Measurements from ENCODE around the gene CCDC102A.

Gene CCDC102A

DNA sequence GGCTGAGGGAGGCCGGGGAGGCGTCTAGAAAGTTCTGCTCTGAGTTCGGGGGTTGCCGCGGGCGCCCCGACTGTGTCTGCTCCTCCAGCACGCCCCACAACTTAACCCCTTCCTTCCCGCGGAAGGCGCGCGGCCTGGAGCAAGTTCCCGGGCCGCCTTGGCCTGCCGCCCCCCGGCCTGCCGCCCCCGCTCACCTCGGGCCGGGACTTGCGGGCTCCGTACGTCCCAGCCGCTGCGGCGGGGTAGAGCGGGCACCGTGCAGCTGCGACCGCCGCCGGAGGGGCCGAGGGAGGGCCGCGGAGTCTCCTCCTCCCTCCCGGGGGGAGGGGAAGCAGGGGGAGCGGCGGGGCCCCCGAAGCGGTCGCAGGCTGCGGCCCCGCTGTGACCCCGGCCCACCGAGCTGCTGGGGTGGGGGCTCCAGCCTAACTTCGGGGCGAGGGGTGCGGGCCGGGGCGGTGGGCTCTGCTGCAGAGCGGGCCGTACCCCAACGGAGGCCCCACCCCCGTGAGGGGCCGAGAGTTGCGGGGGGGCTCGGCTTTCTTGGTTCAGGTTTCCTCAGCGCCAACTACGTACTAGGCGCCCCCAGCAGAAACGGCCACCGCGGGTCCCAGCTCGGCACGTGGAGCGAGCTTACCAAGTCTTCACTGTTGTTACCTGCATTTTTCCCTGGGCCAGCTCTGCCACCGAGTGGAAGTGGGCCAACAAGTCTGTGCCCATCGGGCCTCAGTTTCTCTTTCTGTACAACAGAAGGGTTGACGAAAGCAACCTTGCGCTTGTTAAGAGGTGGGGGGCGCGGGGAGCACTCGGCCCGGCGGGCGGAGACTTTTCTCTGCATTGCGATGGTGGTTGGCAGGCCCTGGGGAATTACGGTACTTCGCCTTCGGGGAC is at the start of gene CCDC102A:
CCDC102A (minus strand) TSS at position 266 of the 888 bp plus-strand sequence. CDS start 7,394 bp downstream, outside the sequence.
- Histone ChIP-seq H3K4me3 (ENCODE audit: low read depth, low read length) (peak within 1 kb of the TSS; percentile 68), H3K4me1 (ENCODE audit: control insufficient read depth, insufficient read depth, low read length) (peaks cover 49% of the 10 kb centered on the region), H3K36me3 (ENCODE audit: control insufficient read depth, insufficient read depth, low read length) (no peaks in the 10 kb centered on the region), H3K9me3 (ENCODE audit: control insufficient read depth, insufficient read depth, low read depth, low read length) (no peaks in the 10 kb centered on the region), H3K27ac (ENCODE audit: low read depth, low read length) (peak within 1 kb of the TSS; percentile 92), H3K9ac (ENCODE audit: low read length) (peak within 1 kb of the TSS; percentile 83), H3K27me3 (ENCODE audit: control insufficient read depth, insufficient read depth, low read length) (peaks cover 21% of the 10 kb centered on the region; the same call in 1 of the 2 replicates)

DNA sequence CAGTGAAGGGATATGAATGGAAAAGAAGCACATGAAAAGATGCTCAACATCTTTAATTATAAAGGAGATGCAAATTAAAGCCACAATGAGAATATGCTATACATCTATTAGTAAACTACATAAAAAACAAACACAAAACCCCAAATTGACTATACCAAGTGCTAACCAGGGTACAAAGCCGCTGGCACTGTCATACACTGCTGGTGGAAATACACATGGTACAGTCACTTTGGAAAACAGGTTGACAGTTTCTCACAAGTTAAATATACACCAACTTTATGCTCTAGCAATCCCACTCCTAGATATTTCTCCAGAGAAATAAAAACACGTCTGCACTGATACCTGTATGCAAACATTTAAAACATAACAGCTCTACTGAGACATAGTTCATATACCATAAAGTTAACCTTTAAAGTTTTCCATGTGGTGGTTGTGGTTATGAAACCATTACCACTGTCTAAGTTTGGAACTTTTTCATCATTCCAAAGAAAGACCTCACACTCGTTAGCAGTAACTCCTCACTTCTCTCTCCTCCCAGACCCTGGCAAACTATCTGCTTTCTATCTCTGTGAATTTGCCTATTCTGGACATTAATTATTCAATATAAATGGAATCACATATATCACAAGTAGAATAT is 48.8 kb upstream of the CCDC102A start:
- no peak overlapping the region for H3K27ac ChIP-seq (ENCODE audit: low read depth, low read length)
- peaks cover 6% of the 10 kb centered on the region; the same call in 1 of the 2 replicates for H3K27me3 ChIP-seq (ENCODE audit: control insufficient read depth, insufficient read depth, low read length)
- no peak overlapping the region for H3K9ac ChIP-seq (ENCODE audit: low read length)
- H3K9me3 ChIP-seq (ENCODE audit: control insufficient read depth, insufficient read depth, low read depth, low read length), result peaks cover 6% of the 10 kb centered on the region; the same call in 1 of the 2 replicates
- H3K36me3 ChIP-seq (ENCODE audit: control insufficient read depth, insufficient read depth, low read length), result no peaks in the 10 kb centered on the region
- H3K4me3 ChIP-seq (ENCODE audit: low read depth, low read length), result no peak overlapping the region
- no peaks in the 10 kb centered on the region for H3K4me1 ChIP-seq (ENCODE audit: control insufficient read depth, insufficient read depth, low read length)

DNA sequence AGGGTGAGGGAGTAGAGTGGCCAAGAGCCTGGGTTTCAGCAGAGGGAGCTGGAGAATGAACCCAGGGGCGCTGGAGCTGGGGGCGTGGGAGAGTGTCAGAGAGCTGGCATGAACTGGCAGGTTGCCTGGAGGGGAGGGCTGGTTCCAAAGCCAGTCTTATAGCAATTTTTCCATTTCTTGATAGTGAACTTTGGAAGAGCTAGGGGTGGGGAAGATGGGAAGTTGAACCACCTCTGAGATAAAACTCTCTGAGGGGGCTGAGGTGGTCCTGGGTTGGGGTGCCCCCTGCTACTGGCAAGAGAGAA is 42.9 kb upstream of the CCDC102A start:
- H3K4me1 ChIP-seq (ENCODE audit: control insufficient read depth, insufficient read depth, low read length), result no peaks in the 10 kb centered on the region
- no peak overlapping the region for H3K27ac ChIP-seq (ENCODE audit: low read depth, low read length)
- H3K9ac ChIP-seq (ENCODE audit: low read length), result no peak overlapping the region
- no peak overlapping the region for H3K4me3 ChIP-seq (ENCODE audit: low read depth, low read length)
- peaks cover 3% of the 10 kb centered on the region; the same call in 1 of the 2 replicates for H3K27me3 ChIP-seq (ENCODE audit: control insufficient read depth, insufficient read depth, low read length)
- no peaks in the 10 kb centered on the region for H3K36me3 ChIP-seq (ENCODE audit: control insufficient read depth, insufficient read depth, low read length)
- no peaks in the 10 kb centered on the region for H3K9me3 ChIP-seq (ENCODE audit: control insufficient read depth, insufficient read depth, low read depth, low read length)

DNA sequence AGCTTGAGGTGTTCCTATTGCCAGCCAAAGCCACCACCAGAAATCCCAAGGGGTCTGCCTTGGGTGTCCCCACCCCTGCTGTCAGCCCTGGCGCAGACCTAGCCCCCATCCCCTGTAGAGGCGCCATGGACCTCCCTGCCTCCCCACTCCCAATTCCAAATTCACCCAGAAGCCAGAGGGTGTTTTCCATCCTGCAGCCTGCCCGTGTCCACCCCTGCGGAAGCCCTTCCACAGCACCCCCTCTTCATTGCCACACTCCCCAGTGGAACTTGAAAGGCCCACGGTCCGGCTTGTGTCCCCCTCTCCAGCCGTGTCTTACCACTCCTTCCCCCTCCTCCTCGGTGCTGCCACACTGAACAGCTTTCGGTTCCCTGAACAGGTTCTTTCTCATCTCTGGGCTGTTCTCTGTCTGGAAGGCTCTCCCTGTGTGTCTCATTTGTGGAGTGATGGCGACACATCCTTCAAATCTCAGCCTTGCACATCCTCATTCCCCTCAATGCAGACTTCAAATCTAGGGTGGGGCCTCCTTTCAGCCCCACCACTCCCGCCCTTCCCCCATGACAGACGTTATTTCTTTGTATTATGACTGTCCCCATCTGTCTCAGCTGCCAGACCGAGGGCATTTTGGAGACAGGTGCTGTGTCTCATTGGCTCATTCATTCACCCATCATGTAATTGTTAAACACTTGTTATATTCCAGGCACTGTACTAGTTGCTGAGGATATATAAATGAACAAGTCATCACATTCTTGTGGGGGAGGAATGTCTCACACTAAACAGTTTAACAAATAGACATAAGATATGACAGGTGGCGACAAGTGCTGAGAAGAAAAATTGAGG is 42.4 kb upstream of the CCDC102A start:
- H3K27ac ChIP-seq (ENCODE audit: low read depth, low read length), result no peak overlapping the region
- H3K4me1 ChIP-seq (ENCODE audit: control insufficient read depth, insufficient read depth, low read length), result no peaks in the 10 kb centered on the region
- H3K4me3 ChIP-seq (ENCODE audit: low read depth, low read length), result no peak overlapping the region
- no peaks in the 10 kb centered on the region for H3K27me3 ChIP-seq (ENCODE audit: control insufficient read depth, insufficient read depth, low read length)
- no peaks in the 10 kb centered on the region for H3K36me3 ChIP-seq (ENCODE audit: control insufficient read depth, insufficient read depth, low read length)
- H3K9me3 ChIP-seq (ENCODE audit: control insufficient read depth, insufficient read depth, low read depth, low read length), result no peaks in the 10 kb centered on the region
- no peak overlapping the region for H3K9ac ChIP-seq (ENCODE audit: low read length)

DNA sequence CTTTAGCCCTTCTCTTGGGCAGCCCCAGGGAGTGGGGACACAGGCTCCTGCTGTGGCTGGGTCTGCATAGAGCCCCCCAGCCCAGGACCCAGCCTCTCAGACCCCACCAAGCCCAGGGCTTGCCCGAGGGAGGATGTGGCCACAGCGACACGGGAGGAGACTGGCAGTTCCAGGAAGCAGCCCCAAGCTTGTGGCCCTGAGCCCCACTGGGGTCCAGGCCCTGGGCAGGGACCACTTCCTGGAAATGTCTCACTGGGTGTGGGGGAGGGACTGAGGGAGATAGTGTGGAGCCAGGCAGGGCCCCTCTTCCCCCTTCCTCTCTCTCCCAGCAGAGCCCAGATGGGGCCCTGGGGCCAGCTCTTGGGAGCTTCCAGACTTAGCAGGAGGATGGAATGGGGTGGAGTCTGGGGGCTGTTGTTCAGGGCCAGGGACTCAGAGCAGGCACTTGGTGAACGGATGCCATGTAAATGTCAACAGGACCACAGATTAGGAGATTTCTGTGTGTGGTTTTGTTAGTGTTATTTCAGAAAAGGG is 41.4 kb upstream of the CCDC102A start:
- Histone ChIP-seq H3K27ac (ENCODE audit: low read depth, low read length) (no peak overlapping the region), H3K9me3 (ENCODE audit: control insufficient read depth, insufficient read depth, low read depth, low read length) (no peaks in the 10 kb centered on the region), H3K4me3 (ENCODE audit: low read depth, low read length) (no peak overlapping the region), H3K4me1 (ENCODE audit: control insufficient read depth, insufficient read depth, low read length) (no peaks in the 10 kb centered on the region), H3K9ac (ENCODE audit: low read length) (no peak overlapping the region), H3K36me3 (ENCODE audit: control insufficient read depth, insufficient read depth, low read length) (no peaks in the 10 kb centered on the region), H3K27me3 (ENCODE audit: control insufficient read depth, insufficient read depth, low read length) (no peaks in the 10 kb centered on the region)

DNA sequence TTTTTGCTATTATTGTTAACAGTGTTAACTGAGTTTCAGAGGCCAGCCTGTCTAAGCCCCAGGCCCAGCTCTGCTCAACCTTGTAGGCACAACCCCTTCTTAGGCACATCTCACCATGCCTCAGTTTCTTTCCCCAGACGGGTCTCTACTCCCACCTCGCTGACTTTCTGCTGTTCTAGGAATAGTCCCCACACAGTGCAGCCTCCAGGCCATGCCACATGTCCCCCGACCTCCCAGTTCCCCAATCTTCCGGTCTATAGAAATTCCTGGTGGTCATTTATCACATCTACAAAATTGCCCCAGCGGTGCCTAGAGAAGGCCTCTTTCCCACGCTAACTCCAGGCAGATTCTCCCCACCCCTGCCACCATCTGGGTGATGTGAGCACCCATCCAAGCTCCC is 40.8 kb upstream of the CCDC102A start:
- Histone ChIP-seq H3K4me1 (ENCODE audit: control insufficient read depth, insufficient read depth, low read length) (no peaks in the 10 kb centered on the region), H3K36me3 (ENCODE audit: control insufficient read depth, insufficient read depth, low read length) (no peaks in the 10 kb centered on the region), H3K27me3 (ENCODE audit: control insufficient read depth, insufficient read depth, low read length) (no peaks in the 10 kb centered on the region), H3K9ac (ENCODE audit: low read length) (no peak overlapping the region), H3K9me3 (ENCODE audit: control insufficient read depth, insufficient read depth, low read depth, low read length) (no peaks in the 10 kb centered on the region), H3K27ac (ENCODE audit: low read depth, low read length) (no peak overlapping the region), H3K4me3 (ENCODE audit: low read depth, low read length) (no peak overlapping the region)

DNA sequence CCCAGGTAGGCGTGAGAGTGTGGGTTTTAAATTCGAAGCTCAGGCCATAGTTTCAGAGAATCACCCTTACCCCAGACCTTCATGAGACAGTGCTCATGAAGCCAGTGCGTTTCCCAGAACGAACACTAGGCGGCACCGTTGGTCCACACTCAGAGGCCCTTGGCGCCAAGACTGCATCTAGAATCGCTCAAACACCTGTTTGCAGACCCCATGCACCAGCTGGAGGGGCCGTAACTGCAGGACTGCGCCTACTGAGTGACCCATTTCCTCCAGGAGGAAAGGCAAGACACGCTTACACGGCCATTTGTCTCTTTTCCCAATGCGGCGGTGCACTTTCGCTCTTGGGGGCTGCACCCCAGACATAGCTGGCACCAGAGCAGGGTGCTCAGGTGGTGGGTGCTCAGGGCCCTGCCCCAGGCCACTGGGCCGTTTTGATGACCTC is 40.1 kb upstream of the CCDC102A start:
- no peak overlapping the region for H3K9ac ChIP-seq (ENCODE audit: low read length)
- no peak overlapping the region for H3K4me3 ChIP-seq (ENCODE audit: low read depth, low read length)
- H3K4me1 ChIP-seq (ENCODE audit: control insufficient read depth, insufficient read depth, low read length), result no peaks in the 10 kb centered on the region
- no peaks in the 10 kb centered on the region for H3K36me3 ChIP-seq (ENCODE audit: control insufficient read depth, insufficient read depth, low read length)
- H3K27ac ChIP-seq (ENCODE audit: low read depth, low read length), result no peak overlapping the region
- H3K27me3 ChIP-seq (ENCODE audit: control insufficient read depth, insufficient read depth, low read length), result no peaks in the 10 kb centered on the region
- no peaks in the 10 kb centered on the region for H3K9me3 ChIP-seq (ENCODE audit: control insufficient read depth, insufficient read depth, low read depth, low read length)

DNA sequence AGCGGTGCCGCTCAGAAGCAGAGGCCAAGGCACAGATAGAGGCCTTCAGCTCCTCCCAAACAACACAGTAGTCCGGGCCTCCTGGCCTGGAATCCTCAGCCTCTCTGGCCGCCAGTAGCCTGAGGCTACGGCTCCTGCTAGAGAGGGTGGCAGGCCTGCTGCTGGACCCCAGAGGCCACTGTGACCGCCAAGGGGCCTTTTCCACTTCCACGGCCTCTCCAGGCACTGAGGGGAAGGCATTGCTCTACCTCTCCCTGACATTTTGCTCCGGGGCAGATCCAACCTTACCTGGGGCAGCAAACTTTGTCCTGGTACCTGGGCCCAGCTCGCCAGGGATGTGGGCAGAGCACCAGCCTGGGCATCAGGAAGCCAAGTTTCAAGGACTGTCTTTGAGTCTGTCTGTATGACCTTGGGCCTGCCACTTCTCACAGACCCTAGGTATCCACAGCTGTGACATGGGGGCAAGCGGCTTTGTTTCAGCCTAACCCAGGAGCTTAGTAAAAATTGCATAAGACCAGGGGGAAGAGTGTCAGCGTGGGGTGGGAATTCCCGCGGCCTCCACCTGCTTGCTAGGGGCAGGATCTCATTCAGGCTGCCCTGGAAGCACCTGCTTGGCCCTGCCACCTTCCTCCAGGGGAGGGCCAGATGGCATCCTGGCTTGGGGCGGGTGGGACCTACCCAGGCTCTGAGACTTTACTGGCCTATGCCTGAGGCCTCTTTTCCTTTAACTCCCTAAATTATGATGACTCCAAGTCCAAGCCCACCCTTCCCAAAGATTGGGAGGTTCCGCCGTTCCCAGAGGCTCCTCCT is 39.3 kb upstream of the CCDC102A start:
- Histone ChIP-seq H3K4me3 (ENCODE audit: low read depth, low read length) (no peak overlapping the region), H3K27me3 (ENCODE audit: control insufficient read depth, insufficient read depth, low read length) (no peaks in the 10 kb centered on the region), H3K4me1 (ENCODE audit: control insufficient read depth, insufficient read depth, low read length) (no peaks in the 10 kb centered on the region), H3K27ac (ENCODE audit: low read depth, low read length) (no peak overlapping the region), H3K9me3 (ENCODE audit: control insufficient read depth, insufficient read depth, low read depth, low read length) (no peaks in the 10 kb centered on the region), H3K36me3 (ENCODE audit: control insufficient read depth, insufficient read depth, low read length) (no peaks in the 10 kb centered on the region), H3K9ac (ENCODE audit: low read length) (no peak overlapping the region)

DNA sequence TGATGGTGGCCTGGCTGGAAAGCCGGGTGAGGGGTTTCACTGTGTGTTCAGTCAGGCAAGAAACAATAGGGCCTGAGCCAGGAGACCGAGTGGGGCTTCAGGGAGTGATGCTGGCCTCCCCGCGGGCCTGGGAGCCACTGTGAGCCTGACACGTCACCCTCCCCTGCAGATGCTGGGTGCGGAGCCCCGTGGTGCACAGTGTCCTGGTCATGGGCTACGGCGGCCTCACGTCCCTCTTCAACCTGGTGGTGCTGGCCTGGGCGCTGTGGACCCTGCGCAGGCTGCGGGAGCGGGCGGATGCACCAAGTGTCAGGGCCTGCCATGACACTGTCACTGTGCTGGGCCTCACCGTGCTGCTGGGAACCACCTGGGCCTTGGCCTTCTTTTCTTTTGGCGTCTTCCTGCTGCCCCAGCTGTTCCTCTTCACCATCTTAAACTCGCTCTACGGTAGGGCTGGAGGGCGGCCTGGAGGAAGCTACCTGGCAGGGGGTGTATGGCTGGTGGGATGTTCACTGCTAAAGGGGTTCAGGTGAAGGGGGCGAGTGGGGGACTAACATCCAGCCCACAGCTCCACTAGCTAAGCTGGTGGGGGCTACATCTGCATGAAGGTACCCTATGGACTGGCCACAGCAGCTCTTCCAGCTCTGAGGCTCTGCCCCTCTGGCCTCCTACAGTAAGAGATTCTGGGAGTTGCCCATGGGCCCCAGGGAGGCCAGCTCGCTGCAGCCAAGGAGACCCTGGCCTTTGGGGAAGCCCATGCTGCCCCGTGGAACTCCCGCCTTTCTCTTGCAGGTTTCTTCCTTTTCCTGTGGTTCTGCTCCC is 38.5 kb upstream of the CCDC102A start:
- Histone ChIP-seq H3K9ac (ENCODE audit: low read length) (no peak overlapping the region), H3K4me3 (ENCODE audit: low read depth, low read length) (no peak overlapping the region), H3K36me3 (ENCODE audit: control insufficient read depth, insufficient read depth, low read length) (peaks cover 5% of the 10 kb centered on the region; the same call in 1 of the 2 replicates), H3K9me3 (ENCODE audit: control insufficient read depth, insufficient read depth, low read depth, low read length) (no peaks in the 10 kb centered on the region), H3K4me1 (ENCODE audit: control insufficient read depth, insufficient read depth, low read length) (no peaks in the 10 kb centered on the region), H3K27me3 (ENCODE audit: control insufficient read depth, insufficient read depth, low read length) (no peaks in the 10 kb centered on the region), H3K27ac (ENCODE audit: low read depth, low read length) (no peak overlapping the region)
